ENCODE results near the gene WNK4.
A peak's percentile ranks its signal among the peaks of the same experiment; 100 is the strongest.

WNK4 gene

DNA sequence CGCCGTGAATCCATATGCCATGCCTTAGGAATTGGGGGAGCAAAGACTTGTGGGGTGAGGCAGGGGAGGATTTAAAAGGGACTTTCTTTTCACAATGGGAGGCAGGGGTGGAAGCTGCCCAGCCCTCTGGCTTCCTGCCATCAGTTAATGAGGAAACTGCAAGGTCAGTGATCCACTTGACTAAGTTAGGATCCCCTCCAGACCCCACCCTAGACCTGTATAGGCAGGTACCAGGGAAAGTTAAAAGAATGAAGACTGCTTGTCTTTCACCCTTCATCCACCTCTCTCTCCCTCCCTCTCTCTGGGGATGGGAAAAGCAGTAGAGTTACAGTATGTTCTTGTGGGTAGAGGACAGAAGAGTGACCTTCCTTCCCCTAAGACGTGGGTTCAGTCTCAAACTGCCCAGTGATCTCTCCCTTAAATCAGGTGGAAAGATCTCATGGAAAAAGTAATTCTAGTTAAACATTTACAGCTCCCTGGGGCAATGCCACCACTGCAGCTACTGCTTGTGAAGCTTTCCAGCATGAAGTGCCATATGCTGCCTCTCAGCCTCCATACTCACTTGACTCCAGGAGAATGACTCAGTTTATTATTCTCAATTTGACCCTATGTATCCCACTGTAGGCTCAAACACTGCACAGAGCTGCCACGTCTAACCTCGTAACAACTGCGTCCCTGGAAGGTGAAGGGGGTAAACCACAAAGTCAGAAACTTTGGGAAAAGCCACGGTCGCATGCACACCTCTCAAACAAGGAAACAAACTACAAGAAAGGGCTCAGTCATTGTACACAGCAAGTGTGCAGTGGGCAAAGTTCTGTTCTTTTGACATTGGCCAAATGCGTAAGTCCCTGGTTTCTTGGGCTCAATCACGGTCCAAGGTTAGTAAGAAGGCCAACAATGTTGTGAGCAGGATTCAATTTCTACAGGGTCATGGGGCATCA, 16.9 kb downstream of the WNK4 start:
- no peak for DNase-seq (ENCODE audit: low spot score)

DNA sequence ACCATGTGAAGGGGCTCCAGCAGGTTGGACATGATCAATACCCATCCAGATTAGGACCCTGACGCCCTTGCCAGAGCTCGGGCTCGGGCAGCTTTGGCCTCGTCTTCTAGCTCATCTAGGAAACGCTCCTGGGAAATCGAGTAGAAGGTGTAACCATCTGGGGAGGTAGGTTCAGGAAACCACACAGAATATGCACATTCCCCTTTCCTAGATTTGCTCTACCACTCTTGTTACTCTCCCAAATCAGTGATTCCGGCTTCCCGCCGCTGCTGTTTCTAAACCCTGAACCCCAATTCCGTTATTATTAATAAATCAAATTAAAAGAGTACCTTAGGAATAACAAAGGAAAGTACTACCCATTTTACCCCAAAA, 17.6 kb downstream of the WNK4 start:
- DNase-seq (ENCODE audit: low spot score), result no peak

DNA sequence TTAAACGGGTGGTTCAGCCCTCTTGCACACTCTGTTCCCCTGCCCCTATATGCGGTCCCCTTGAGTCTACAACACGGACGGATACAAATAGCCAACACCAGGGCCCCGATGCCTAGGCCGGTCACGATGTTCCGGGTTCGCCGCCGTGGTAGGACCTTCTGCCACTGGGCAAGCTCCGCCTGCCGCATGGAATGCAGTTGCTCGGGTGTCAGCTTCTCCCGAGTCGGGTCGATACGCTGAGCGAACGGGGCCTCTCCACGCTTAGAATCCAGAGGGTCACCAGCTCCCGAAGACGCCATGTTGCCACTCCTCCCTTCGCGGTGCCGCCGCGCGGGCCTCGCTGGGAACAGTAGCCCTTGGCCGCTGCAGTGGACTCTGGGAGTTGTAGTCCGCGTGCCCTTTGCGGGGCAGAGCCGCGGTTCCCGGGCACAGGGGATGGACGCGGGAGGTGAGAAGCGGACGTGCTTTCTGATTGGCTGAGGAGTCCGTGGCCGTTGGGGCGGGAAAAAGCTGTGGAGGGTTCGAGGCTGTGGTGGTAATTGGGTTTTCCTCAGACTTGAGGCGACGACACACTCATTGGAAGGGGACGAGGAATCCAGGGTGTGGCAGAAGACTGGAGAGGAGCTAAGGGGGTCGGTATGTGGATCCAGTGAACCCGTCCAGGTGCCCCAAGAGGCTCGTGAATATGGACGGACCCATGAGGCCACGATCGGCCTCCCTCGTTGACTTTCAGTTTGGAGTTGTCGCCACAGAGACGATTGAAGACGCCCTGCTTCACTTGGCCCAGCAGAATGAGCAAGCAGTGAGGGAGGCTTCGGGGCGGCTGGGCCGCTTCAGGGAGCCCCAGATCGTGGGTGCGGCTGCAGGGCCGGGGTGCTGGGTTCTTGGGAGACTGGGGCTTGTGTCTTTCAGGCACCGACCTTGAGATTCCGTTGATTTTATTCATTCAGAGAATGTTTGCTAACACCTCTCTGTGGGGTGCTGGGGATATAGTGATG, 18.3 kb downstream of the WNK4 start, which contains the start of the genes CNTD1 and COA3:
CNTD1 (plus strand) TSS at position 479 of the 998 bp plus-strand sequence; CDS start at position 686, 207 bp downstream.
COA3 (minus strand) TSS at position 322 of the 998 bp plus-strand sequence; CDS start at position 299, 23 bp downstream.
- peak; percentile 77 for DNase-seq (ENCODE audit: low spot score)

DNA sequence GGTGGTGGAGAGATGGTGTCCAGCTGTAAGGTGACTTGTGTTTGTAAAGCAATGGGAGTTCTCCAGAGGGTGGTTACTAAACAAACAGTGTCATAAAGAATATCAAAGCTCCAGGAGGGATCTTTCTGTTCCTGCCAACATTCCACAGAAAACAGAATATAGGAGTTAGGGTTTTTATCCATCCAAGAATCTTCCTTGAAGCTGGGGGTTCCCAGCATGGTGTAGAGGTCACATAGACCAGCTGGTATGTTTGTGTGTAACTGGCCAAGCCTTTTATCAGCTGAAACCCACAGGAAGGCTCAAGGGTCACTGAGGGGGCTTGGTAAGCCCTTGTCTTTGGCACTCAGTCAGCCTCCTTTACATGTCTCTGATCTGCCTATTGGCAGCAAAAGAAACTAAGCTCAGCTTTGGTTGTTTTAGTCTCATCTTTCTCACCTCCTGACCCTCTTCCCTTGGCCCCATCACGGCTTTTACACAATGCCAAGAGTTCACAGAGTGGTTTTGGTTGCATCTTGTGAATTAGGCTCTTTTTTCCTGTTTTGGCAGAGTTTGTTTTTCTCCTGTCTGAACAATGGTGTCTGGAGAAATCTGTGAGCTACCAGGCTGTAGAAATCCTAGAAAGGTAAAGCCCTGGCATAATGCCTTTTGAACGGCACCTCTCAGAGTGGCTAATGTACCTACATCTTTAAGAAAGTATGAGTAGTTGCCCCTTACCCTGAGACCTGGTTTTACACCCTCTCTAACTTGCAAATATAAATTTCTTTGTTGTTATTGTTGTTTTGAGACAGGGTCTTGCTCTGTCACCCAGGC, 22.9 kb downstream of the WNK4 start:
- DNase-seq (ENCODE audit: low spot score), result no peak

DNA sequence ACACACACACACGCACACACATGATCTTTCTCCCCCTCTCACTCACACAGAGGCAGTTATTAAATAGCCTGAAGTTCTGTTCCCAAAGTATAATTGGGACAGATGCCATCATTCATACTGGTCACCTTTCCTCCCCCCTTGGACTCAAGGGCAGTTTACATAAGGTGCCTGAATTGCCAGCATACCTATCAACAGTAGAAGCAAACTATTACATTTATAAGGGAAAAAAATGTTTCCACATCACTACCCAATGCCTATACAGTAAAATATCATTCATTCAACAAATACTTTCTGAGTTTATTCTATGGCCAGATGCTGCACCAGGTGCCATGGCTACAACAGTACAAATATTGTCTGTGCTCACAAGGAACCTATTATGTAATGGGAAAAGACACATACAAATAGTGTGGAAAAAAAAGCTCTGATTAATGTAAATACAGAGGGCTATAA, 24.5 kb downstream of the WNK4 start:
- peak; percentile 49 for DNase-seq (ENCODE audit: low spot score)

DNA sequence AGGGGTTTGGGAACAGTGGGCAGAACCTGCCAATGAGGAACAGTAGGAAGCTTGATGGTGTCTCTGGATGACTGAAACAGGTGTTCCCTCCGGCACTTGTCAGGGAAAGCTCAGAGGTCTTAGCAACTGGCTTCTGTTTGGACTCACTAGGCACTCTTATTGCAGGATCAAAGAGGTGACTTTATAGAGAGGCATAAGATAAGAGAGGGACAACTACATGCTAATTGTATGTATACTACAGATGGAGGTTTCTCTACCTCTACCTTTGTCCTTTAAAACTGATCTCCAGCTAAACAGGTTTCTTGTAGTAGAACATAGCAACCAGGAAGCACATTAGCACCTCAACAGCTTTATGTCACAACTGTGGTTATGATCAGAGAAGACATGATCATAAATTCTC, 25.8 kb downstream of the WNK4 start:
- DNase-seq (ENCODE audit: low spot score), result no peak

DNA sequence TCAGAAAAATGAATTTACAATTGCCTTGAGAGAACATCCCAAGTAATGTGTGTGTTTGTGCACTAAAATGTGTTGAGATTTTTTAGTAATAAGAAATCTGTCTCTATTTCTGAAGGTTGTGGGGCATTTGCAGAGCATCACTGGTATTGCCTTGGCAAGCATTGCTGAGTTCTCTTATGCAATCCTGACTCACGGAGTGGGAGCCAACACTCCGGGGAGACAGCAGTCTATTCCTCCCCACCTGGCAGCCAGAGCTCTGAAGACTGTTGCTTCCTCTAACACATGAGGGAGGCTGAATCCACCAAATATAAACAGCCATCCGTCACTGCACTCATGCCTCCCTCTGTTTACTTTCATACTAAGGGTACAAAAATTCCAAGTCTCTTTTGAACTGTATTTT, 28.8 kb downstream of the WNK4 start:
- DNase-seq (ENCODE audit: low spot score), result no peak

DNA sequence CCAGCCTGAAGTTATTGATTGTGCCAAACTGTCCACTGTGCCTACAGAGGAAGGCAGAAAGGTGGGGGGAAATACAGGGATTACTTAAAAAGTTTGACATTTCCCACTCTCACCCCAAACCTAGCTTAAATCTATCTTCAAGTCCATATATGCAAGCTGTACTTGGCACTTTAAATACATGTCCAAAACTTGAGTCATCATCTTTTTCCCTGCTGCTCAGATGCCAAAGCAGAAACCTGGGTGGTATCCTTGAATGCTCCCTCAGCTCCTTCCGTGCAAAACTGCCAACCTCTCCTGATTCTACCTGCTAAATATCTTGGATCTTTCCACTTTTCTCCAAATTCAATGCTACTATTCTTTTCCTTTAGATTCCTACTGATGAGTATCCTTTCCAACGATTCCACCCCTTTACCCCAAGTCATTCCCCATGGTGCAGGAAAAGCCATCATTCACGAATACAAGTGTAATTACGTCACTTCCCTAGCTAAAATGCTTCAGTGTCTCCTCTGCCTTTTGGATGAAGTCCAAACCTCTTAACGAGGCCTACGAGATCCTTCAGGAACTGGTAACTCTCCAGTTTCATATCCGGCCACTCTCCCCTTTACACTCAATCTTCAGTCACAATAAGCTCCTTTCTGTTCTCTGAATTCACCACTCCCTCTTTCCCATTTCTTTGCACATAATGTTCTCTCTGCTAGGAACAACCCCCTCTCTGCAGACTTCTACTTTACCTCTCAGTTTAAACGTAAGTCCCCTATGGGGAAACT, 34.4 kb downstream of the WNK4 start:
- DNase-seq (ENCODE audit: low spot score), result peak; percentile 96

DNA sequence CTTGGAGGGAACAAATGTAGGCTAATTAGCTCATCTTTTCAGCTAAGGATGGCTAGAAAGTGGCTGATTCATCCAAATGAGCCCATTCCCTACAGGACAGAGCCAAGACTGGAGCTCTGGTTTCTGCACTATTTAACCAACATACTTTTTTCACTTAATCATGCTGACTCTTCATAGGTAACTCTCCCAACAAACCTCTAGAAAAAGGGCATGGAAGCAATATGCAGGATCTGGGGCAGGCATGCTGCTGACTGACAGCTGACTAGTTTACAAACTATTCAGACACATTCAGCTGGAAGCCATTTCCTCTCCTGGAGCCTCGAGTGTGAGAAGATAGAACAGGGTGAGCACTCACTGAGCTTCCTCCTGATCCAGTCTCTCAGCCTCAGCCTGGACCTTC, 37.5 kb downstream of the WNK4 start:
- DNase-seq (ENCODE audit: low spot score), result no peak

DNA sequence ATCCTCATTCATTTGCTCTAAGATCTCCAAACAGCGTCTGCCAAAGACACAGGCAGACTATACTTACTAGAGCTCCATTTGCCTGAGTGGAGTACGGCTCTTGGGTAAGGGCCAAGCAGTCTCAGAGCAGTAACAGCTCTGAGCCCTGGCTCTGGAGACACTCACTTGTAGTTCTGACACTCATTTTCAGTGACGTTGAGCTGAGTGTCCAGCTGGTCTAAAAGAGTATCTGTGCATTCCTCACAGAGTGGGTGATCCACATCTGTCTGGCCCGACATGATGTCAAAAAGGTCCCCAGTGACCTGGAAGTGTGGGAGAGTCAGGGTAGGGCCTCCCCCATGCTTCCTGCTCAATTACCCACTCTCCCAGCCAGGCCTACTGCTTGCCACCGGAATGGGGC, 38.0 kb downstream of the WNK4 start:
- DNase-seq (ENCODE audit: low spot score), result no peak

DNA sequence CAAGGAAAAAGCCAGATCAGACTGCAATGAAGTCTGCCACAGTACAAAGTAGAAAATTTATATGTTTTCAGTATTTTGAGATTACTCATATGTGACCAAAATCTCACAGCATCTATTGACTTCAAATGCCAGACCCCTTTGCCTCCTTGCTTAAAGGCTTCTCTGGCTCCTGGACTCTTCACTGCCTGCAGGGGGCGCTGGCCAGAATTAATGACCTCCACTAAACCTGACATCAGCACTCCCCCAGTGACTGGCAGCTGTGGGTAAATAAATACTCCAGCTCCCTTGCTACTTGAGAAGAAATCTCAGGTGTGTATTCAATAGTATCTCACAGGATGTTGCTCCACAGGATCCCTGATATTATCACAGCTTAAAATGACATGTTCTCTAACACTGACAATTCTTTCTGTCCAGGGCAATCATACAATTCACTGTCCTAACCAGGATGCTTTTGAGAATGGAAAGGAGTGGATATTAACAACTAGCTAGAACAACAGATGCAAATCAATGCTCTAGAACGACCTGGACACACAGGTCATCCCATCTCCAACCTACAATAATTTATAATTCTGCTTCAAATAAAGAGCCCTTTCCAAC, 39.6 kb downstream of the WNK4 start:
- no peak for DNase-seq (ENCODE audit: low spot score)

DNA sequence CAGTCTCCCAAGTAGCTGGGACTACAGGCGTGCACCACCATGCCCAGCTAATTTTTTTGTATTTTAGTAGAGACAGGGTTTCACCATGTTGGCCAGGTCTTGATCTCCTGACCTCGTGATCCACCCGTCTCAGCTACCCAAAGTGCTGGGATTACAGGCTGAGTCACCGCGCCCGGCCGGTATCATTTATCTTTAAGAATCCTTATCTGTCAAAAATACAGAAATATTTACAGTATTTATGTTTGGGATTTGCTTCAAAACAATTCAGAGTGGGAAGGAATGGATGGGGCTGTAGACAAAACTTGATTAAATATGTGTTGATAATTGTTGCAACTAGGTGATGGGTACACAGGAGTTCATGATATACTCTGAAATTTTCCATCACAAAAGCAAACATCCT, 40.8 kb downstream of the WNK4 start:
- DNase-seq (ENCODE audit: low spot score), result no peak

DNA sequence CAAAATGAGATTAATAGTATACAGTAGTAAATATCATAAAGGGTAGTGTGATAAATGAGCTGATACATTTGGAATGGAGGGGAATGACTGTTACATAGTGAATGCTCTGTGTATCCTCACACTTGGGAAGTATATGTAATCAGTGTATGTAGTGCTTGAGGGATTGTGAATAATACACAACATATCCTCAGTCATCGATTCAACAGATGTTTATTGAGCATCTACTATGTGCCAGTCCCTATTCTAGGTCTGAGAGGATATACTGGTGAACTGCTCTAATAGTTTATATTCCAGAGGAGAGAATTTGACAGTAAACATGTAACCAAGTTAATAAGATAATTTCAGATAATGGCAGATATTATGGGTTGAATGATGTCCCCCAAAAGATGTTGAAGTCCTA, 47.1 kb downstream of the WNK4 start:
- DNase-seq (ENCODE audit: low spot score), result no peak

DNA sequence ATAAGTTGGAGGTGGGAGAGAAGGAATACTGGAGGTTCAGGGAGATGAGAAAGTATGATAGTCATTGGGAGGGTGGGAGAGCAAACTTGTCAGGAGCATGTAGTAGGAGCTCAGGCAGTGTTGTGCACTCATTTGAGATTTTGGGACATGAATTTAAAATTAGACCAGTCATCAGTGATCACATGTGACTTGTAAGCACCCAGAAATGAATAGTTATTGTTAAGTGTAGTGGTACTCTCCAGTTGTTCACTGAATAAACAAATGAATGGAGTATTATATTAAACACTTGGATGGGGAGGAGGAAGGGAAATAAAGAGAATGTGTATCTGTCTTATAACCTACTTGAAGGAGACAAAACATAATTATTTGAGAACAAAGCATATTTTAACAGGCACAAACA, 50.6 kb downstream of the WNK4 start:
- peak; percentile 35 for DNase-seq (ENCODE audit: low spot score)

DNA sequence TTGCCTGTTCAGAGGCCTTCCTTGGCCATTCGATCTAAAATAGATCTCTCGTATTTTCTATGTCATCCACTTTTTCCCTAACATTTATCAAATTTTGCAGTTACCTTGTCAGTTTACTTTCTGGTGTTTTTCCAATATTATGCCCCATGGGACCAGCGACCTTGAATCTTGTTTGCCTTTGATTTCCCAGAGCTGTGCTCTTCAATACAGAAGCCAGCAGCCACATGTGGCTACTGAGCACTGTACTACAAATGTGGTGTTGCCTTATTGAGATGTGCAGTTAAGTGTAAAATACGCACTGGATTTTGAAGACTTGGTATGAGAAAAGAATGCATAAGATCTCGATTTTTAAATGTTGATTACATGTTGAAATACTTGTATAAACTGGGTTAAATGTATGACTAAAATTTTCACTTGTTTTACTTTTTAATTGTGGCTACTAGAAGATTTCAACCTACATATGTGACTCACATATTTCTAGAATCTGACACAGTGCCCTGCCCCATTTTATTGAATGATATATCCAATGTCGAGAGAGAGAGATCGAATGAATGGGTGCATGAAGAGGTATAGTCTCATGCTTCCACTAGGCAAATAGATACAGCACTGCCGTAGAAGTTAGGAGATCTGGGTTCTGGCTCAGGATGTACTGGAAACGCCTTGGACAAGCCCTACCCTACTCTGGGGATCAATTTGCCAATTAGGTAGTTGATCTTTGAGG, 52.0 kb downstream of the WNK4 start:
- no peak for DNase-seq (ENCODE audit: low spot score)

DNA sequence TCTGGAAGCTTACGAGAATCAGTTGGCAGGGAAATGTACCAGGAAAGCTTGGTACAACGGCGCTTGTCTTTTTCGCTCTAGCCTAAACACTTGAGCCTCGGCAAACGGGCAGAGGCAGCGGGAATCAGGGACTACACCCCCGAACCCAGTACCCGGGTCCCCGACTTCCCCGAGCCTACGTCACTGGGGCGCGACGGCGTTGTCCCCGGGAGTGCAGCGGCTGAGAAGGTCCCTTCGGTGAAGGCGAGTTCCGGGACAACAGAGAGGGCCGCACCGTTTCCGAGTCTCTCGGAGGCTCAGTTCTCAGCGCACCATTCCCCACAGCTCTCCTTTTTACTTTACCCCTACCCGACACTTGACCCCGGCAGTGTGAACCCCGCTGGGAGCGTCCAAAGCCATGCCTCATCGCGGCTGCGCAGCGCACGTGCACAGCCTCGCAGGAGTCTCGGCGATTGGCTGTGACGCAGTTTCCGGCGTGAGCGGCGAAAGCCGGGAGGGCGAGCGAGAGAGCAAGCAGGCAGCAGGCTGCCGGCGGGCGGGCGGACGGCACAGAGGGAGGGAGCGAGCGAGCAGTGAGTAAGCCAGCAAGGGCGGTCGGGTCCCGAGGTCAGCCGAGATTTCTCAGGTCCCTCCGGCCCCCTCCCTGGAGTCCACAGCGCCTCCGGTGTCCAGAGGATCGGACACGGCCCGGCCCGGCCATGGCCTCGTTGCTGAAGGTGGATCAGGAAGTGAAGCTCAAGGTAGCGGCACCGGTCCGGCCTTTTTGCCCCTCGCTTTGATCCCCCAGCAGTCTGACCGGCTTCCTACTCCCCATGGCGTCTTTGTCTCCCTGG, 52.7 kb downstream of the WNK4 start, which contains the start of gene PSME3:
PSME3 (plus strand) TSS at position 464 of the 833 bp plus-strand sequence; CDS start at position 699, 235 bp downstream.
- peak; percentile 90 for DNase-seq (ENCODE audit: low spot score)

DNA sequence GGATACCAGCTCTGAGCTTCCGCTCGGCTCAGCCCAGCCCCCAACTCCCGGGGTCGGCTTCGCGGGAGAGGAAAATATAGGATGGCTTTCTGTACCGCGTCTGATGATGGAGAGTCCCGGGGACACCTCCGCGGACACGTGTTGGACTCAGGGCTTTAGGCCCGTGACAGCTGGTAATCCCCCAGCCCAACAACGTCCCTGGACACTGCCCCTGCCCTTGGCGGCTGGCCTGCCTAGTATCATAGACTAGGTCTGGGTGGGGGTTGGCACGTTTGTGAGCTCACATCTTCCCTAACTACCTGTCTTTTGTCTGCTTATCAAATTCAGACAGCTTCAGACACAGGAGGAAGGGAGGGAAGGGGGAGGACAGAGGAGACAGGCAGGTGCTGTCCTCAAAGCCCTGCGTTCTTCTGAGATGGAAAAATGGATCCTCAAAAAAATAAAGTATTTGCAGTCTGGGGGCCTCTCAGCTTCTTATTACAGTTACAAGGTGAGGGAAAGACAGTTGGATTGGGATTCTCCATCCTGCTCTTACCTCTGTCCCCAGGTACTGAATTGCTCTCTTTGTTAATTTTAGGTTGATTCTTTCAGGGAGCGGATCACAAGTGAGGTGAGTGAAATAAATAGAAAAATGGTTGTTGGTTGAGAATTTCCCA, 53.5 kb downstream of the WNK4 start:
- no peak for DNase-seq (ENCODE audit: low spot score)

DNA sequence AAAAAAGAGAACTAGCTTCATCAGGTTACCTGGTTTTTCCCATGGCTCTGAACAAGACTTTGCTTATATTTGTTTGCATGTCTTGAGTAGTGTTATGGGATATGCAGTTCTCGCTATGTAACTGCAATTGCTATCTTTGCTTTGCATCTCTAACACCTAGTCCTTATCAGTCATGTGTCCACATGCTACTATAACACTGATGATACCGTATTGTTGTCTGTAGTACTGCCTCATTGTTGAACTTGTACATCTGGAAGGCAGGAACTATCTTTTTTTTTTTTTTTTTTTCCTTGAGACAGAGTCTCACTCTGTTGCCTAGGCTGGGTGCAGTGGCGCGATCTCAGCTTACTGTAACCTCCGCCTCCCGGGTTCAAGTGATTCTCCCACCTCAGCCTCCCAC, 55.3 kb downstream of the WNK4 start:
- no peak for DNase-seq (ENCODE audit: low spot score)
